Right lung (tissue), 5 donors: ENCODE measurements around the gene ESRRA. TPM values are rescaled to one million over a fixed set of nuclear protein-coding genes. Genes with fewer than 3 reads are reported as not detected.
A peak's percentile ranks its signal among the peaks of the same experiment; 100 is the strongest.

Experiments used
- DNase-seq, 2 donors: peaks; one replicate each; pipeline ENCODE4 v3.0.0-alpha.2; 2013
- polyA plus RNA-seq, 5 donors: library from polyadenylated mRNA; unstranded; fragments of 120-200 nt; gene quantifications; one replicate each; pipeline versions ENCODE4 v1.2.1 to v1.2.3, GENCODE V29; 2013; ENCODE audit warnings: inconsistent platforms in 1 of 5, low replicate concordance in 1 of 5; ENCODE audit not compliant: insufficient read length in 5 of 5, insufficient read depth in 1 of 5

Gene ESRRA
- polyA plus RNA-seq, 5 donors = 6.9 to 21.0 (median 12.4) TPM

DNA sequence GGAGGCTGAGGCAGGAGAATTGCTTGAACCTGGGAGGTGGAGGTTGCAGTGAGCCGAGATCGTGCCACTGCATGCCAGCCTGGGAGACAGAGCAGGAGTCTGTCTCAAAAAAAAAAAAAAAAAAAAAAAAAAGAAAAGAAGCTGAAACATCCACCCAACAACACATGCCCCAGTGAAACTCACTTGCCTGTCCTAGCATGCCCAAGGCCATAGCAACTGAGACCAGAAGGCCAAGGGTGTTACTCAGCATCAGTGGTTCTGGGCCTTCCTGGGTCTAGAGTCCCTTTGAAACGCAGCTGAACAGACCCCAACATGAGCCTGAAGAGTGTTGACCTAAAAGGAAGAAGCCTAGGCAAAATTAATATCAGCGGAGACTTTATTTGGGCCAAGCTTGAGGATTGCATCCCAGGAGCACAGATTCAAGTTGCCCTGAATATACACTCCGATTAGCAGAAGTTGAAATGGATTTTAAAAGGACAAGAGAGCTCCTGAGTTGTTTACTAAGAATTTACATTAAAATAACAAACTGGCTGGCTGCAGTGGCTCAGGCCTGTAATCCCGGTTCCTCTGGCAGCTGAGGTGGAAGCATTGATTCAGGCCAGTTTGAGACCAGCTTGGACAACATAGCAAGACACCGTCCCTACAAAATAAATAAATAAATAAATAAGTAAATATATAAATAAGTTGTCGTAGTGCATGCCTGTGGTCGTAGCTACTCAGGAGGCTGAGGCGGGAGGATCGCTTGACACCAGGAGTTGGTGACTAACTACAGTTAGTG, 19.6 kb downstream of the ESRRA start:
- DNase-seq = no peak

DNA sequence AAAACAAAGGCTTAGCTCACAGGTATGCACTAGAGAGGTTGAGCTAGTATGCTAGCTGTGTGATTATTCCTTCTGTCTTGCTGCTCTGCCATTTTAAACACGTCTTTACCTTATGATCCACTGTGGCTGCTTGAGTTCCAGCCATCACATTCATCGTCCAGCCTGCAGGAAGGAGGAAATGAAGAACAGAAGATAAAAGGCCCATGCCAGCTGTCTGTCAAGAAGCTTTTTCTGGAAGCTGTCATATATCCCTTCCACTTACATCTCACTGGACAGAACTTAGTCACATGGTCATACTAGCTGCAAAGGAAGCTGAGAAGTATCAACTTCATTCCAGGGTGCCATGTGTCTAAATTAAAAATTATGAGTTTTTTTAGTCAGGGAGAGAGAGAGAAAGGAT, 22.1 kb downstream of the ESRRA start:
- DNase-seq = no peak

DNA sequence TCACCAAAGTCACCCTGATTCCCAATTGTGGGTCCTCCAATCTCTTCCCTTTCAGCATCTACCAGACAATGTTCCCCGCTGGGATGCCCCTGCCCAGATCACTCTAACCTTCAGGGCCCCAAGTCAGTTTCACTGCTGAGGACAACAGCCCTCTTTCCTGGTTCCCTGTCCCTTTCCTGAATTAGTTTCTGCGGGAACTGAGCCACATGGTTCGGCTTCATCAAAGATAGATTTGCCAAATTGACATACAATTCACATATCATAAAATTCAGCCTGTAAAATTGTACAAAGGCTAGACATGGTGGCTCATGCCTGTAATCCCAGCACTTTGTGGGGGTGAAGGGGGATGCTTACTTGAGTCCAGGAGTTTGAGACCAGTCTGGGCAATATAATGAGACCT, 22.7 kb downstream of the ESRRA start:
- no peak for DNase-seq

DNA sequence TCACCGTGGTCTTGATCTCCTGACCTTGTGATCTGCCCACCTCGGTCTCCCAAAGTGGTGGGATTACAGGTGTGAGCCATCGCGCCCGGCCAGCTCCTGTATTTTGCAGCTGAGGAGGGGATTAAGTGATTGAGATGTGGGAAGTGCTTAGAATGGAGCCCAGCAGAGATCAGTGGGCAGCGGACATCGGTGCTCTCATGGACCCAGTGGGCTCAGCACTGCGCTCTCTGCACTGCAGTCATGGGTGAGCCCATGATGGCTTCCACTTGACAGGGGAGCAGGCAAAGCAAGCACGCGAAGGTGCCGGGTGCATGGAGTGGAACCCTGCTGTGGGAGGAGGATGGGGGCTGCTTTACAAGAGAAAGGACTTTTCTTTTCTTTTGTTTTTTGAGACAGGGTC, 25.6 kb downstream of the ESRRA start:
- no peak for DNase-seq

DNA sequence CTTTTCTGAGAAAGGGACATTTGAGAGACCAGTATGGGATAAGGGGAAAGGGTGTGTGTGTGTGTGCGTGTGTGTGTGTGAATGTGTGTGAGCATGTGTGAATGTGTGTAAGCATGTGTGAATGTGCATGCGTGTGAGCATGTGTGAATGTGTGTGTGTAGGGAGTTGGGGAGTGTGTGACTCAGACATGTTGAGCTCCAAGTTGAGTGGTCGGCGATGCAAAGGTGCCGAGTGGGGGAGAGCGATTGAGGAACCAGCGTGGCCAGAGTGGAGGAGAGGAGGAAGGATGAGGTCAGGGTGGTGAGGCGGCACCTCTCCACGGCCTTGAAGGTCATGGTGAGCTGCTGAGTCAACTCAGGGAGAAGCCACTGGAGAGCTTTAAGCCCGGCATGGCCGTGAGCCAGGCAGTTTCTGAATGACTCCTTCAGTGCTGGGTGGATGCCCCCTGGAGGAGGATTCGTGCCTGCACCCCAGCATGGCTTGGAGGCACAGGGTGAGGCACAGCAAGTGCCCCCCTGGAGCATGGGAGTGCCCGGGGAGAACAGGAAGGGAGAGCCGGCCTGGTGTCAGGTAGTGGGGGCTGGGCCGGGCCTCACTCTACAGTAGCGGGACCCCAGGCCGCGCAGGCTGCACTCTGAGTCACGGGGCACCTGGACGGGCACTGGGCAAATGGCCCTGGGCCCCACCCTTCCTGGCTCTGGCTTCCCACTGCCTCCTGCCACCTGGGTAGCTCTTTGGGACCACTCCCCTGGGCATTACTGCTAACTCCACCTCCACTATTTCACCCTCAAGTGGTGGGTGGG, 26.4 kb downstream of the ESRRA start:
- DNase-seq = no peak

DNA sequence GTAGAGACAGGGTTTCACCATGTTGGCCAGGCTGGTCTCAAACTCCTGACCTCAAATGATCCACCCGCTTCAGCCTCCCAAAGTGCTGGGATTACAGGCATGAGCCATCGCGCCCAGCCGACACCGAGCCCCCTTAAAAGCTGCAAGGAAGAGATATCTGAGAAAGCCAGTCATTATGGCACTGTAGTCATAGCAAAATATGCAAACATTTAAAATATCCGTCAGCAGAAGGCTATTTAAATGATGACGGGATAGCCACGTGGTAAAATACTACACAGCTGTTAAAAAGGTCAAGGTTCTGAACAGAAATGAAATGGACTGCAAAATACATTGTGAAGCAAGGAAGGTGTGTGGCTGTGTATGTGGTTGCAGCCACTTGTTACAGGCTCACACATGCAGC, 28.2 kb downstream of the ESRRA start:
- DNase-seq = no peak

DNA sequence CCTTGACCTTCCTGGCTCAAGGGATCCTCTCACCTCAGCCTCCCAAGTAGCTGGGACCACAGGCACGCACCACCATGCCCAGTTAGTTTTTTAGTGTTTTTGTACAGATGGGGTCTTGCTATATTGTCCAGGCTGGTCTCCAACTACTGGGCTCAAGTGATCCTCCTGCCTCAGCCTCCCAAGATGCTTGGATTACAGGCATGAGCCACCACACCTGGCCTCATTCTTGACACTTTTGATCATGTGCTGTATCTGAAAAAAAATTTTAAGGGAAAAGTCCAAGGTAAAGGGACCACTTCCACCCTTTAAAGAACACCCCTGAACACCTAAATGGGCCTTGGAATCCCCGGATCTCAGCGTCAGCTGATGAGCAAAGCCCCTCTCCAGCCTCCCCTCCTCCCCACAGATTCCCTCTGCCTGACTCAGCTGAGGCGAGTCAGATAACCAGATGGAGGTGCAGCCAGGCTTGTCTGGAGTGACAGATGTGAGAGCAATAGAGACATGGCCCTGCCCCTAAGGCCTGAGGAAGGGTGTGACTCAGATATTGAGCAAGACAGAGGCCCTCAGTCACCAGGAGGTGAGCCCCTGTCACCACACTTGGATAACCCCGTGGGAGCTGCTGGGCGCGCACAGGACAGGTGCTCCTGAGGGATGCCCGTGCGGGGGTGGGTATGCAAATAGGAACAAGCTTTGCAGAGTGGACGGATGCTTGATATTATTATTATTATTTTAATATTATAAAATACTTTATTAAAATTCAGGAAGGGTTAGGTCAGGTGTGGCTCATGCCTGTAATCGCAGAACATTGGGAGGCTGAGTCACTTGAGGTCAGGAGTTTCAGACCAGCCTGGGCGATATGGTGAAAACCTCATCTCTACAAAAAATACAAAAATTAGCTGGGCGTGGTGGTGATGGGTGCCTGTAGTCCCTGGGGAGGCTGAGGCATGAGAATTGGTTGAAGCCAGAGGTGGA, 29.7 kb downstream of the ESRRA start:
- DNase-seq = no peak

DNA sequence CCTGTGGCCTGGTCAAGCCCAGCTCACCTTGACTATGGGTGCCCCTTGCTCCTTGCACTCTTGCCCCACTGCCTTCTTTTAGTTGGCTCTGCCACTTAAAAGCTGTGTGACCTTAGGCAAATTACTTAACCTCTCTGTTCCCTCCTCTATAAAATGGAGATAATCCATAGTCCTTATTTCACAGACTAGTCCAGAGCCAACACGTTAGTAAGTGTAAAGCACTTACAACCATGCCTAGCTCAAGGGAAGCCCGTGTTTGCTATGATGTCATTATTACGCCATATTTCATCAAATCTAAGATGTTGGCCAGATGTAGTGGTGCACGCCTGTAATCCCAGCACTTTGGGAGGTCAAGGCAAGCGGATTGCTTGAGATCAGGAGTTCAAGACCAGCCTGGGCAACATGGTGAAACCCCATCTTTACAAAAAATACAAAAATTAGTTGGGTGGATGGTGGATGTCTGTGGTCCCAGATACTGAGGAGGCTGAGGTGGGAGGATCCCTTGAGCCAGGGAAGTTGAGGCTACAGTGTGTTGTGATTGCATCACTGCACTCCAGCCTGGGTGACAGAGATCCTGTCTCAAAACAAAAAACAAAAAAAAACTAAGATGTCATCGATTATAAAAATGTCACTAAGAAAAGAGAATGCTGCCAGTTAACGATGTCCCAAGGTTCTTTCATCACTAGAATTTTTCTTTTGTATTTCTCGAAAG, 32.4 kb downstream of the ESRRA start:
- DNase-seq = no peak

DNA sequence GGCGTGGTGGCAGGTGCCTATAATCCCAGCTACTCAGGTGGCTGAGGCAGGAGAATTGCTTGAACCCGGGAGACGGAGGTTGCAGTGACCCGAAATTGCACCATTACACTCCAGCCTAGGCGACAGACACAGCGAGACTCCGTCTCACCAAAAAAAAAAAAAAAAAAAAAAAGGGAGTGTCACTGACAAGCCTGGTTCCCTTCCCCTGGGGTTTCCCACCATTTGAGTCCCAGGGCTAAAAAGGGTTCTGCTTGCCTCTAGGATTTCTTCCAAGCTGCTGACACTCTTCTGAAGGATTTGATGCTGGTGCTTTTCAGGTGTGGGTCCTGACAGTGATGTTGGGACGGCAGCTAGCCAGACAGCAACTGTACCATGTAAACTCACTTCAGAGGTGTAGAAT, 33.4 kb downstream of the ESRRA start:
- DNase-seq = no peak

DNA sequence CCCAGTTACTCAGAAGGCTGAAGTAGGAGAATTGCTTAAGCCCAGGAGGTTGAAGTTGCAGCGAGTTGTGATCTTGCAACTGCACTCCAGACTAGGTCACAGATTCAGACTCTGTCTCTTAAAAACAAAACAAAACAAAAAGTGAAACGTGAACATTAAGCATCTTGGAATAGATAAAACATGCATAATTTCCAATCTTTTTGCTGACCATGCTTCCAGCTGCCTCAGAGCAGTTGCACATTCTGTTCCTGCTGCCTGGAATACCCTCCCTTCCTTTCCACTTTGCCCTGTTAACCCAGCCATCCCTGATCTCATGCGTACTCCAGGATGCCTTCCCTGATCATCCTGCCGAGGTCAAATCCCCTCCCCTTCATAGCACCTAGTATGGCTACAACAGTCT, 34.0 kb downstream of the ESRRA start:
- no peak for DNase-seq

DNA sequence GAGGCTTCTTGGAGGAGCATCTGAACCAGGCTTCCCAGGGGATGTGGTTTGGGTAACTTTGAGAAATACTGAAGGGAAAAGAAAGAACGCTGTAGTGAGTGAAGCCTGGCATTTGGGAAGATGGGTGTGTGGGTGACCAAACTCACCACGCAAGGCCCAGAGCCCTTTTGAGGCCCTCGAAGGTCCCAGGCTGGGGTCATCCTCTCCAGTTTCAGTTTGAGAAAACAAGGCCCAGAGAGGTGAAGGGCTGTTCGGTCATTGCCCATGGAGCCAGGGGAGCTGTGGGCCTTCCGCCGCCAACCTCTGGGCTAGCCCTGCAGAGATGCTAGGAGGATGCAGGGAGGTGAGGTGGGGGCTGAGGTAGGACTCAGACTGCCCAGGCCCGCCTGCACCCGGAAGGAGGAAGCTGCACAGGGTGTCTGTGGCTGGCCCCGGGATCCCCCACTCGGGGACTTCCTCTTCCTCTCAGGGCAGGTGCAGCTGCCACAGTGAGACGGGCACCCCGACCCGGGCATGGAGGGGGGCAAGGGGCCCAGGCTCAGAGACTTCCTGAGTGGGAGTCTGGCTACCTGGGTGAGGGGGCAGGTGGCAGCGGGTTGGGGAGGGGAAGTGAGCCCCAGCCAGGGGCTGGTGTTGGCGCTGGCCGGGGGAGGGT, 34.6 kb downstream of the ESRRA start, which contains the start of gene CCDC88B:
TSS of gene CCDC88B (plus strand) at position 451 of the 655 bp plus-strand sequence. CDS start at position 514, 63 bp downstream.
- no peak for DNase-seq

DNA sequence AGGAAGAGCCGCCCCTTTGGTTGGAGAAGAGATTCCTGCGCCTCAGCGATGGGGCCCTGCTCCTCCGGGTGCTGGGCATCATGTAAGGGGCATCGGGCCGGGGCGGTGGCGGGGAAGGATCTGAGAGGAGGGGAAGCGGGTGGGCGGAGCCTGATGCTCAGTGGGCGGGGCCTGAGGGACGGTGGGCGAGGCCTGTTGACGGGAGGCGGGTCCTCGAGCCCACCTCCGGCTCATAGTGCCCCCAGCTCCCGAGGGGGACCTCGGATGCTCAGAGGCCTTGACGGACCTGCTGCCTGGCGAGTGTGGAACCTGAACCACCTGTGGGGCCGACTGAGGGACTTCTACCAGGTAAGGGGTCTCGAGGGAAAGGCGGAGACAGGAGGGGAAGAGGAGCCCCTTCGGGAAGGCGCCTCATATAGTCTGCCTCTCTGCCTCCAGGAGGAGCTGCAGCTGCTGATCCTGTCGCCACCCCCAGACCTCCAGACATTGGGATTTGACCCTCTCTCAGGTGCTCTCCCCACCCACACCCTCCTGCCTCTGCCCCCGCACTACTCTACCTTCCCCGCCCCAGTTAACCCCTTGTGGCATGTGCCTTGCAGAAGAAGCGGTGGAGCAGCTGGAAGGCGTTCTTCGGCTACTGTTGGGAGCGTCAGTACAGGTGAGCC, 35.5 kb downstream of the ESRRA start:
- no peak for DNase-seq

DNA sequence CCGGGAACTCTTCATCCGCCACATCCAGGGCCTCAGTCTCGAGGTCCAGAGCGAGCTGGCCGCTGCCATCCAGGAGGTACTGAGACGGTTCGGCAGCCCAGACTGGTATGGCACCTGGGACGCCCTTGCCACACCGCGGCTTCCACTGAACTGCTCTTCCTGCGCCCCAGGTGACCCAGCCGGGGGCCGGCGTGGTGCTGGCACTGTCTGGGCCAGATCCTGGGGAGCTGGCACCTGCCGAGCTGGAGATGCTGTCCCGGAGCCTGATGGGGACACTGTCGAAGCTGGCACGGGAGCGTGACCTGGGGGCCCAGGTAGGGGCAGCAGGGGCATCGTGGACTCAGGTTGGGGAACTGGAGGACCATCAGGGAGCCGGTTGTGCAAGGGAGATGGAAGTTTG, 36.1 kb downstream of the ESRRA start:
- DNase-seq = no peak

DNA sequence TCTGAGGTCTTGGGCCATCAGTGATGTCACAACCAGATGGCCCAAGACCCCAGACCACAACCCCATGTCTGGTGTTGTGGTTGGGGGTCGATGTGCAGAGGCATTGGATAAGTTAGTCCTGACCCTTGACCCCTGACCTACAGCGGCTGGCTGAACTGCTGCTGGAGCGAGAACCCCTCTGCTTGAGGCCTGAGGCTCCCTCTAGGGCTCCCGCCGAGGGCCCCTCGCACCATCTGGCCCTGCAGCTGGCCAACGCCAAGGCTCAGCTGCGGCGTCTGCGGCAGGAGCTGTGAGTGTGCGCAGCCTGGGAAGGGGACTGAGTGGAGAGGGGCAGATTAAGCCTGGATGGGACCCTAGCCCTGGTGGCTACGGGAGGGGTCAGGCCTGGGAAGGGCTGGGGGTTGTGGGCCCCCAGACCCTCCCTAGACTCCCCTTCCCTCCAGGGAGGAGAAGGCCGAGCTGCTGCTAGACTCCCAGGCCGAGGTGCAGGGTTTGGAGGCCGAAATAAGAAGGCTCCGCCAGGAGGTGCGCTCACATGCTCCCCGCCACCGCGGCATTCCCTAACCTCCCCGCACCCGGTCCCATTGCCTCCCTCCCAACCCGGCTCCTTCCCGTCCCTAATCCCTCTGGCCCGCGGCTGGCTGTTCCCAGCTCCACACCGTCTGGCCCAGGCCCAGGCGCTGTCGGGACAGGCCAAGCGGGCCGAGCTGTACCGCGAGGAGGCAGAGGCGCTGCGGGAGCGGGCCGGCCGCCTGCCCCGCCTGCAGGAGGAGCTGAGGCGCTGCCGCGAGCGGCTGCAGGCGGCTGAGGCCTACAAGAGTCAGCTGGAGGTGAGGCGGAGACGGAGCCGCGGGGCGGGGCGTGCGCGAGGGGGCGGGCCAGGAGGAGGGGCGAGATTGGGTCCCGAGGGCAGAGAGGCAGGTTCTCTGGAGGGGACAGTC, 36.8 kb downstream of the ESRRA start:
- DNase-seq = peak; percentile 61 to 68

DNA sequence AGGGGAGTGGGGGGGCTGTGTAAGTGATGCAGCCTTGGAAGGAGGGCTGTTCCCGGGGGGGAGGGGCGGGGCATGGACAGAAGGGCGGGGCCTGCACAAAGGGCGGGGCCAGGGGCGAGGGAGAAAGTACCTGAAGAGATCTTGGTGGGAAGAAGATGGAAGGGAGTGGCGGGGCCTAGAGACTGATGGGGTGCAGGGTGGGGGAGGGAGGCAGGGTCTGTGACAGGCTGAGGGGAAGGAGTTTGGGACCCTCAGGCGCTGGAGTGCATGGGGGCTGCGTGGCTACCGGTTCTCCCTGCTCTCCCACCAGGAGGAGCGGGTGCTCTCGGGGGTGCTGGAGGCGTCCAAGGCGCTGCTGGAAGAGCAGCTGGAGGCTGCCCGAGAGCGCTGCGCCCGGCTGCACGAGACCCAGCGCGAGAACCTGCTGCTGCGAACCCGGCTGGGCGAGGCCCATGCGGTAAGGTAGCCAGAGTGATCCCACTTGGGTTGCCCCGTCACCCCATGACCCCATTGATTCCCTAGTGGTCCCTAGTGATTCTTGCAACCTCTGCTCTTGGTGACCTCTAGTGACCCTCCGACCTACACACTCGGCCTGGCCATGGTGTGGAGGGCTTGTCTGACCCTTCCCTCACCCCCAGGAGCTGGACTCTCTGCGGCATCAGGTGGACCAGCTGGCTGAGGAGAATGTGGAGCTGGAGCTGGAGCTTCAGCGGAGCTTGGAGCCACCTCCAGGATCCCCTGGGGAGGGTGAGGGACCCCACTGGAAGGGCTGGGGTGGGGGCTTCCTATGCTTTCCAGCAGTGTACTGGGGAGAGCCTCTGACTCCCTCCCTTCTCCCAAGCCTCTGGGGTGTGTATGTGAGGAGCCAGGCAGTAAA, 37.8 kb downstream of the ESRRA start:
- no peak for DNase-seq

DNA sequence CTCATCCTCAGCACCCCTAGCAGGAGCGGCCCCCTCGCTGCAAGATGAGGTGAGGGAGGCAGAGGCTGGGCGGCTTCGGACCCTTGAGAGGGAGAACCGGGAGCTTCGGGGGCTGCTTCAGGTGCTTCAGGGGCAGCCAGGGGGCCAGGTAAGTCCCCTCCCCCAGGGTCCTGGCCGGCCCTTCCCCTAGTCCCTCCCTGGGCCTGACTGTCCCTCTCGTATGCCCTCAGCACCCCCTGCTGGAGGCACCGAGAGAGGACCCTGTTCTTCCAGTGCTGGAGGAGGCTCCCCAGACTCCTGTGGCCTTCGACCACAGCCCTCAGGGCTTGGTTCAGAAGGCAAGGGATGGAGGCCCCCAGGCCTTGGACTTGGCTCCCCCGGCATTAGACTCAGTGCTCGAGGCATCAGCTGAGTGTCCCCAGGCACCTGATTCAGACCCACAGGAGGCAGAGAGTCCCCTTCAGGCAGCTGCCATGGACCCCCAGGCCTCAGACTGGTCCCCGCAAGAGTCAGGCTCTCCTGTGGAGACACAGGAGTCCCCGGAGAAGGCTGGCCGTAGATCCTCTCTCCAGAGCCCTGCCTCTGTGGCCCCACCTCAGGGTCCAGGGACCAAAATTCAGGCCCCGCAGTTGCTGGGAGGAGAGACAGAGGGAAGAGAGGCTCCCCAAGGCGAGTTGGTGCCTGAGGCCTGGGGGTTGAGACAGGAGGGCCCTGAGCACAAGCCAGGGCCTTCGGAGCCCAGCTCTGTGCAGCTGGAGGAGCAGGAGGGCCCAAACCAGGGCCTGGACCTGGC, 38.6 kb downstream of the ESRRA start:
- no peak for DNase-seq

DNA sequence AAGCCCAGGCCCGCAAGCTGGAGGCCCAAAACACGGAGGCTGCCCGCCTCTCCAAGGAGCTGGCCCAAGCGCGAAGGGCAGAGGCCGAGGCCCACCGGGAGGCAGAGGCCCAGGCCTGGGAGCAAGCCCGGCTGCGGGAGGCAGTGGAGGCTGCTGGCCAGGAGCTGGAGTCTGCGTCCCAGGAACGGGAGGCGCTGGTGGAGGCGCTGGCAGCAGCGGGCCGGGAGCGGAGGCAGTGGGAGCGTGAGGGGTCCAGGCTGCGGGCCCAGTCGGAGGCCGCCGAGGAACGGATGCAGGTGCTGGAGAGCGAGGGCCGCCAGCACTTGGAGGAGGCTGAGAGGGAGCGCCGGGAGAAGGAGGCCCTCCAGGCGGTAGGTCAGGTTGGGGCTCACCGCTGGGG, 39.5 kb downstream of the ESRRA start:
- DNase-seq = no peak
